WTC11 (cell line): ENCODE data around the gene UGP2. TPM values are rescaled to one million over a fixed set of nuclear protein-coding genes. Genes with fewer than 3 reads are reported as not detected.

Experiments
- ATAC-seq: fragments of 200-7000 bp; cut with Tn5 transposase; 2 replicates; pipeline ENCODE4 v1.10.0; 2021; ENCODE audit warnings: mild to moderate bottlenecking, moderate library complexity
- CTCF ChIA-PET: fragments of 300-600 bp; sonication (Branson Sonifier 250); formaldehyde crosslinking; loops from one replicate; lab custom pipeline; 2021; ENCODE audit warnings: antibody characterized with exemption; lab: Charles Lee
- POLR2A ChIA-PET: fragments of 350-600 bp; sonication (Branson Sonifier 250); formaldehyde crosslinking; loops from one replicate; lab custom pipeline; 2021; ENCODE audit warnings: antibody characterized with exemption; lab: Charles Lee
- DNase-seq: peaks from one replicate; pipeline ENCODE4 v3.0.0; 2021; ENCODE audit warnings: low spot score
- H3K27ac Mint-ChIP-seq: 2 replicates; pipeline ENCODE4 v1.8.0; 2021; ENCODE audit warnings: mixed read lengths
- H3K27me3 Mint-ChIP-seq: 2 replicates; pipeline ENCODE4 v1.8.0; 2021; ENCODE audit warnings: low read depth, mild to moderate bottlenecking, moderate library complexity, mixed read lengths
- H3K36me3 Mint-ChIP-seq: 2 replicates; pipeline ENCODE4 v1.8.0; 2021; ENCODE audit warnings: mixed read lengths
- H3K4me1 Mint-ChIP-seq: 2 replicates; pipeline ENCODE4 v1.8.0; 2022; ENCODE audit warnings: mixed read lengths
- H3K4me3 Mint-ChIP-seq: 2 replicates; pipeline ENCODE4 v1.8.0; 2021; ENCODE audit warnings: mild to moderate bottlenecking, moderate library complexity, mixed read lengths
- H3K9me3 Mint-ChIP-seq: 2 replicates; pipeline ENCODE4 v1.8.0; 2021; ENCODE audit warnings: mixed read lengths
- ATF1 ChIP-seq: sonication (generic); formaldehyde crosslinking; IDR thresholded peaks from 2 replicates; pipeline ENCODE4 v1.8.1; 2023; ENCODE audit warnings: mild to moderate bottlenecking, moderate library complexity, missing genetic modification reagents
- JUN ChIP-seq: sonication (generic); formaldehyde crosslinking; IDR thresholded peaks from 2 replicates; pipeline ENCODE4 v1.8.0; 2023; ENCODE audit warnings: mild to moderate bottlenecking, missing genetic modification reagents
- MYBL2 ChIP-seq: sonication (generic); formaldehyde crosslinking; IDR thresholded peaks from 2 replicates; pipeline ENCODE4 v1.8.1; 2023; ENCODE audit warnings: mild to moderate bottlenecking, moderate library complexity, missing genetic modification reagents
- NFYB ChIP-seq: sonication (generic); formaldehyde crosslinking; conservative IDR thresholded peaks from 2 replicates; pipeline ENCODE4 v1.8.0; 2022; ENCODE audit warnings: low read depth, missing genetic modification reagents
- RORB ChIP-seq: fragments of 250-450 bp; sonication (Bioruptor Pico); IDR thresholded peaks from 2 replicates; pipeline ENCODE4 v1.9.0; 2021; ENCODE audit warnings: mild to moderate bottlenecking
- SMAD3 ChIP-seq: sonication (generic); formaldehyde crosslinking; IDR thresholded peaks from 2 replicates; pipeline ENCODE4 v1.8.0; 2022; ENCODE audit warnings: missing genetic modification reagents, mild to moderate bottlenecking, borderline replicate concordance
- TEAD1 ChIP-seq: sonication (generic); formaldehyde crosslinking; IDR thresholded peaks from 2 replicates; pipeline ENCODE4 v1.8.0; 2022; ENCODE audit warnings: mild to moderate bottlenecking, missing genetic modification reagents
- TEAD4 ChIP-seq: sonication (generic); formaldehyde crosslinking; IDR thresholded peaks from 2 replicates; pipeline ENCODE4 v1.8.0; 2022; ENCODE audit warnings: mild to moderate bottlenecking, missing genetic modification reagents
- ZBTB21 ChIP-seq: sonication (generic); formaldehyde crosslinking; IDR thresholded peaks from 2 replicates; pipeline ENCODE4 v1.8.1; 2023; ENCODE audit warnings: mild to moderate bottlenecking, missing genetic modification reagents, borderline replicate concordance
- ZNF423 ChIP-seq: fragments of 250-450 bp; sonication (Bioruptor Pico); IDR thresholded peaks from 2 replicates; pipeline ENCODE4 v2.1.2; 2022; ENCODE audit warnings: mild to moderate bottlenecking, moderate library complexity
- ZNF671 ChIP-seq: fragments of 250-450 bp; sonication (Bioruptor Pico); IDR thresholded peaks from 2 replicates; pipeline ENCODE4 v1.8.0; 2021; ENCODE audit warnings: mild to moderate bottlenecking
- total RNA-seq: library from RNA; stranded (reverse); gene quantifications from 3 replicates; pipeline ENCODE4 v1.2.3, GENCODE V29; 2021
- TF ChIP-seq, protein P1 (sequence below): sonication (generic); formaldehyde crosslinking; IDR thresholded peaks from 2 replicates; pipeline ENCODE4 v1.8.1; 2023; ENCODE audit warnings: mild to moderate bottlenecking, missing genetic modification reagents, moderate library complexity
- TF ChIP-seq, protein P2 (sequence below): sonication (generic); formaldehyde crosslinking; IDR thresholded peaks from 2 replicates; pipeline ENCODE4 v1.8.0; 2022; ENCODE audit warnings: missing genetic modification reagents
- TF ChIP-seq, protein P3 (sequence below): sonication (generic); formaldehyde crosslinking; IDR thresholded peaks from 2 replicates; pipeline ENCODE4 v1.8.1; 2023; ENCODE audit warnings: mild to moderate bottlenecking, missing genetic modification reagents, borderline replicate concordance
- TF ChIP-seq, protein P4 (sequence below): fragments of 250-450 bp; sonication (Bioruptor Pico); conservative IDR thresholded peaks from 2 replicates; pipeline ENCODE4 v1.9.0; 2021; ENCODE audit warnings: mild to moderate bottlenecking

The UGP2 gene
- total RNA-seq, 1 experiment from 2014 or later, result 543 TPM

DNA sequence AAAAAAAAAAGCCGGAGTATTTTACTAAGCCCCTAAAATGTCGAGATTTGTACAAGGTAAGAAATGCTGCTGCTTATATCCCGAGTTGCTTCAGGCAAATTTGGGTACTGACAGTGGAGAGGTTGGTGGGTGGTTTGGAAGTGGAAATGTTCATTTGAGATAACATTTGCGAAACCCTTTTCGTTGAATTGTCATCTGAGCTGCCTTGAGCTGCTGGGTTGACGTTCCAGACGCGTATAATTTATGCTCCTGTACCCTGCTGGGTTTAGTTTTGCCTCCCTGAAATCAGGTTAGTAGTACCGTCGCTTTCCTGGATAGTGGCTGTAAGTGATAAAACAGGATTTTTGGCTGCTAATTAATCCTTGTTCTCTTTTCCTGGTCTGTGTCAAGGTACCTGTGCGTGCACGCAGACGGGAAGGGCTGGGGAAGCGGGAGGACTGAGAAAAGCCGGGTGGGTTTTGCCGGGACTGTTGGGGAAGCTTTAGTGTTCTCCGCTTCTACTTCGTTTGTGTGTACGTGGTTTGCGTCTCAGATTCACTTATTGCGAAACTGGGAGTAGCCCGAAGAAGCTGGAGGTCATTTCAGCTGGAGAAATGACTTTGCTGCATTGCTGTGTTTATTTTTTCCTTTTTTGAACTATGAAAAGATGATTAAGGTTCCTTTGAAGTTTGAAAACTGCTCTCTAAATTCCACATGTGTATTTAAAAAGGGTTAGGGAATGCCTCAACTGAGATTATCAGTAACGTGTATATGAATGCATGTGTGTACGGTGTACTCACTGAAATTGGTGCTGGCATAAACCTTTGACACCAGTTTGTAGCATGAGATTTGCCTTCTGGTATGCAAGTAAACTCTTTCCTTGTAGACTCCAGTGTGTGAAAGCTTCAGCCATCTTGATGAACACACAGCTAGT is 709 bp downstream of the UGP2 start:
- DNase-seq (no peak), ATAC-seq (no peak)
- H3K27ac Mint-ChIP-seq, result peak overlapping the region; percentile 97
- ChIA-PET CTCF (interaction anchor here (0.8 to 2.5 kb wide), 6 partner anchors 8 to 151 kb away, joined by 3 to 17 read pairs (median 4); no protein-coding TSS in a partner anchor), POLR2A (interaction anchor here (0.7 to 3.3 kb wide), 11 partner anchors 8 to 303 kb away, joined by 3 to 32 read pairs (median 5); partner anchors contain the start of genes MDH1 and WDPCP)
- H3K4me1 Mint-ChIP-seq, result peaks cover 48% of the 10 kb centered on the region
- TF ChIP-seq TEAD1 (CRISPR knock-in tag), result peak; percentile 43; the same call in 1 of the 2 replicates
- TF ChIP-seq NFYB, result no peak
- no peak for TF ChIP-seq MYBL2 (CRISPR knock-in tag)
- no peak for TF ChIP-seq ZNF671
- TF ChIP-seq, protein P1, sequence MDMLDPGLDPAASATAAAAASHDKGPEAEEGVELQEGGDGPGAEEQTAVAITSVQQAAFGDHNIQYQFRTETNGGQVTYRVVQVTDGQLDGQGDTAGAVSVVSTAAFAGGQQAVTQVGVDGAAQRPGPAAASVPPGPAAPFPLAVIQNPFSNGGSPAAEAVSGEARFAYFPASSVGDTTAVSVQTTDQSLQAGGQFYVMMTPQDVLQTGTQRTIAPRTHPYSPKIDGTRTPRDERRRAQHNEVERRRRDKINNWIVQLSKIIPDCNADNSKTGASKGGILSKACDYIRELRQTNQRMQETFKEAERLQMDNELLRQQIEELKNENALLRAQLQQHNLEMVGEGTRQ, result no peak
- TF ChIP-seq, protein P2, sequence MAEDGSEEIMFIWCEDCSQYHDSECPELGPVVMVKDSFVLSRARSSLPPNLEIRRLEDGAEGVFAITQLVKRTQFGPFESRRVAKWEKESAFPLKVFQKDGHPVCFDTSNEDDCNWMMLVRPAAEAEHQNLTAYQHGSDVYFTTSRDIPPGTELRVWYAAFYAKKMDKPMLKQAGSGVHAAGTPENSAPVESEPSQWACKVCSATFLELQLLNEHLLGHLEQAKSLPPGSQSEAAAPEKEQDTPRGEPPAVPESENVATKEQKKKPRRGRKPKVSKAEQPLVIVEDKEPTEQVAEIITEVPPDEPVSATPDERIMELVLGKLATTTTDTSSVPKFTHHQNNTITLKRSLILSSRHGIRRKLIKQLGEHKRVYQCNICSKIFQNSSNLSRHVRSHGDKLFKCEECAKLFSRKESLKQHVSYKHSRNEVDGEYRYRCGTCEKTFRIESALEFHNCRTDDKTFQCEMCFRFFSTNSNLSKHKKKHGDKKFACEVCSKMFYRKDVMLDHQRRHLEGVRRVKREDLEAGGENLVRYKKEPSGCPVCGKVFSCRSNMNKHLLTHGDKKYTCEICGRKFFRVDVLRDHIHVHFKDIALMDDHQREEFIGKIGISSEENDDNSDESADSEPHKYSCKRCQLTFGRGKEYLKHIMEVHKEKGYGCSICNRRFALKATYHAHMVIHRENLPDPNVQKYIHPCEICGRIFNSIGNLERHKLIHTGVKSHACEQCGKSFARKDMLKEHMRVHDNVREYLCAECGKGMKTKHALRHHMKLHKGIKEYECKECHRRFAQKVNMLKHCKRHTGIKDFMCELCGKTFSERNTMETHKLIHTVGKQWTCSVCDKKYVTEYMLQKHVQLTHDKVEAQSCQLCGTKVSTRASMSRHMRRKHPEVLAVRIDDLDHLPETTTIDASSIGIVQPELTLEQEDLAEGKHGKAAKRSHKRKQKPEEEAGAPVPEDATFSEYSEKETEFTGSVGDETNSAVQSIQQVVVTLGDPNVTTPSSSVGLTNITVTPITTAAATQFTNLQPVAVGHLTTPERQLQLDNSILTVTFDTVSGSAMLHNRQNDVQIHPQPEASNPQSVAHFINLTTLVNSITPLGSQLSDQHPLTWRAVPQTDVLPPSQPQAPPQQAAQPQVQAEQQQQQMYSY, result no peak
- TF ChIP-seq, protein P3, sequence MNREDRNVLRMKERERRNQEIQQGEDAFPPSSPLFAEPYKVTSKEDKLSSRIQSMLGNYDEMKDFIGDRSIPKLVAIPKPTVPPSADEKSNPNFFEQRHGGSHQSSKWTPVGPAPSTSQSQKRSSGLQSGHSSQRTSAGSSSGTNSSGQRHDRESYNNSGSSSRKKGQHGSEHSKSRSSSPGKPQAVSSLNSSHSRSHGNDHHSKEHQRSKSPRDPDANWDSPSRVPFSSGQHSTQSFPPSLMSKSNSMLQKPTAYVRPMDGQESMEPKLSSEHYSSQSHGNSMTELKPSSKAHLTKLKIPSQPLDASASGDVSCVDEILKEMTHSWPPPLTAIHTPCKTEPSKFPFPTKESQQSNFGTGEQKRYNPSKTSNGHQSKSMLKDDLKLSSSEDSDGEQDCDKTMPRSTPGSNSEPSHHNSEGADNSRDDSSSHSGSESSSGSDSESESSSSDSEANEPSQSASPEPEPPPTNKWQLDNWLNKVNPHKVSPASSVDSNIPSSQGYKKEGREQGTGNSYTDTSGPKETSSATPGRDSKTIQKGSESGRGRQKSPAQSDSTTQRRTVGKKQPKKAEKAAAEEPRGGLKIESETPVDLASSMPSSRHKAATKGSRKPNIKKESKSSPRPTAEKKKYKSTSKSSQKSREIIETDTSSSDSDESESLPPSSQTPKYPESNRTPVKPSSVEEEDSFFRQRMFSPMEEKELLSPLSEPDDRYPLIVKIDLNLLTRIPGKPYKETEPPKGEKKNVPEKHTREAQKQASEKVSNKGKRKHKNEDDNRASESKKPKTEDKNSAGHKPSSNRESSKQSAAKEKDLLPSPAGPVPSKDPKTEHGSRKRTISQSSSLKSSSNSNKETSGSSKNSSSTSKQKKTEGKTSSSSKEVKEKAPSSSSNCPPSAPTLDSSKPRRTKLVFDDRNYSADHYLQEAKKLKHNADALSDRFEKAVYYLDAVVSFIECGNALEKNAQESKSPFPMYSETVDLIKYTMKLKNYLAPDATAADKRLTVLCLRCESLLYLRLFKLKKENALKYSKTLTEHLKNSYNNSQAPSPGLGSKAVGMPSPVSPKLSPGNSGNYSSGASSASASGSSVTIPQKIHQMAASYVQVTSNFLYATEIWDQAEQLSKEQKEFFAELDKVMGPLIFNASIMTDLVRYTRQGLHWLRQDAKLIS (CRISPR knock-in tag), result no peak
- TF ChIP-seq, protein P4, sequence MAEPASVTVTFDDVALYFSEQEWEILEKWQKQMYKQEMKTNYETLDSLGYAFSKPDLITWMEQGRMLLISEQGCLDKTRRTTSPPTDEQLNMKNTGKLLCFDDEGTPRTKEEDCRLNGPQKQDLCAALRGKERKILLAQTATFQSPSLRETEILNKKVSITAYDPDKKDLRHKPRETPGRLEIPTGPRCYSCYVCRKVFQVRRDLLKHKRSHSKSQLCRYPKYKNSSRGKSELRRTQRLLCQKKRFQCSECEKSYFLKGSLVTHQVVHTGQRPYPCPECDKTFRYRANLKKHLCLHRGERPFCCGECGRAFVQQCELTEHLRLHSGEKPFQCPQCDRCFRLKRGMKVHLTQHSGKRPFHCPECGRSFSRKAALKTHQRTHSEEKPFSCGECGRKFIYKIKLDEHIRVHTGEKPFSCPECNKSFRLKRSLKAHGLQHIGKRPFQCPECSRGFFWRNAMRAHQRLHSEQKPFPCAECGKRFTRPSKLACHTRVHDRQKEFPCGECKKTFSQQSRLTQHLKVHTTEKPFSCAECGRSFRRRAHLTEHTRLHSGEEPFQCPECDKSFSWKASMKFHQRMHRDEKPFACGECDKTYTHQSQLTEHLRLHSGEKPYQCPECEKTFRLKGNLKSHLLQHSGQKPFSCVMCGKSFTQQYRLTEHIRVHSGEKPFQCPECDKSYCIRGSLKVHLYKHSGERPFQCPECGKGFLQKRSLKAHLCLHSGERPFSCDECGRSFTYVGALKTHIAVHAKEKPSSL (CRISPR knock-in tag), result 0 out of 2 replicates have a peak, but pooled peaks have one; percentile 42
- TF ChIP-seq SMAD3 (CRISPR knock-in tag), result no peak
- TF ChIP-seq ZBTB21, result no peak
- TF ChIP-seq RORB (CRISPR knock-in tag), result no peak
- TF ChIP-seq ATF1, result no peak
- no peak for TF ChIP-seq TEAD4
- TF ChIP-seq ZNF423 (CRISPR knock-in tag), result no peak
- peak; percentile 31; the same call in 1 of the 2 replicates for TF ChIP-seq JUN
- H3K27me3 Mint-ChIP-seq, result no peaks in the 10 kb centered on the region
- peak overlapping the region; percentile 100 for H3K4me3 Mint-ChIP-seq
- H3K36me3 Mint-ChIP-seq, result peaks cover 45% of the 10 kb centered on the region
- H3K9me3 Mint-ChIP-seq, result no peaks in the 10 kb centered on the region
